ENCODE measurements around the gene CASTOR2. TPM values are rescaled to one million over a fixed set of nuclear protein-coding genes. Genes with fewer than 3 reads are reported as not detected.

CASTOR2 gene
- total RNA-seq, 4 donors from 2014 or later, result 4.5 to 12.5 (median 7.4) TPM

DNA sequence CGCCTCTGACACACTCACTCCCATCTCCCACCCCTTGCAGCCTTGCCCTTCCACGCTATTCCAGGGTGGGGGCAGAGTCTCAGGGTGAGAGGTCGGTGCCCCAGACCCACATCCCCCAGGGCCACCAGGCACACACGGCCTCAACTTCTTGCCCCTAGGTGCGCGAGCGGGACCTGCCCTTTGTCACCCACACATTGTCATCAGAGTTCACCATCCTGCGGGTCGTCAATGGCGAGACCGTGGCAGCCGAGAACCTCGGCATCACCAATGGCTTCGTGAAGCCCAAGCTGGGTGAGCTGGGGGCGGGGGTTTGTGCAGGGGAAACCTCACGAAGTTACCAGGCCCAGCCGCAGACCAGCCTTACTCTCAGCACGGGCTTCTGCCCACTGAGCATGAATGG is 53.3 kb downstream of the CASTOR2 start:
- 98% methylated on average over 18 of the region's 18 CpGs; no CpG with 5 or more reads in 1 of the 2 donors for whole genome bisulfite sequencing, 2 donors (ENCODE audit: low coverage in 1 of 2)
- in situ Hi-C loops (cut with MboI; ENCODE audit: low pct_ligation_motif_present in 1 of 4, low pct_unique_long_range_greater_than_20kb in 1 of 4, low sequenced_read_pairs in 3 of 4), result no loop called here
- Histone ChIP-seq H3K4me1 (no peaks in the 10 kb centered on the region), H3K36me3 (no peaks in the 10 kb centered on the region), H3K4me3 (no peak overlapping the region), H3K27me3 (no peaks in the 10 kb centered on the region), H3K9me3 (no peaks in the 10 kb centered on the region), H3K27ac (no peak overlapping the region)
- intact Hi-C loops (cut with DNase I; ENCODE audit: low total_unique reads), result no loop called here
- DNase-seq, result no peak
- TF ChIP-seq POLR2A (IDR thresholded peaks at IDR 0.05) (no peak), EP300 (IDR thresholded peaks at IDR 0.05; ENCODE audit: low read depth) (no peak), POLR2AphosphoS5 (IDR thresholded peaks at IDR 0.05) (no peak)
- TF ChIP-seq, protein P1, sequence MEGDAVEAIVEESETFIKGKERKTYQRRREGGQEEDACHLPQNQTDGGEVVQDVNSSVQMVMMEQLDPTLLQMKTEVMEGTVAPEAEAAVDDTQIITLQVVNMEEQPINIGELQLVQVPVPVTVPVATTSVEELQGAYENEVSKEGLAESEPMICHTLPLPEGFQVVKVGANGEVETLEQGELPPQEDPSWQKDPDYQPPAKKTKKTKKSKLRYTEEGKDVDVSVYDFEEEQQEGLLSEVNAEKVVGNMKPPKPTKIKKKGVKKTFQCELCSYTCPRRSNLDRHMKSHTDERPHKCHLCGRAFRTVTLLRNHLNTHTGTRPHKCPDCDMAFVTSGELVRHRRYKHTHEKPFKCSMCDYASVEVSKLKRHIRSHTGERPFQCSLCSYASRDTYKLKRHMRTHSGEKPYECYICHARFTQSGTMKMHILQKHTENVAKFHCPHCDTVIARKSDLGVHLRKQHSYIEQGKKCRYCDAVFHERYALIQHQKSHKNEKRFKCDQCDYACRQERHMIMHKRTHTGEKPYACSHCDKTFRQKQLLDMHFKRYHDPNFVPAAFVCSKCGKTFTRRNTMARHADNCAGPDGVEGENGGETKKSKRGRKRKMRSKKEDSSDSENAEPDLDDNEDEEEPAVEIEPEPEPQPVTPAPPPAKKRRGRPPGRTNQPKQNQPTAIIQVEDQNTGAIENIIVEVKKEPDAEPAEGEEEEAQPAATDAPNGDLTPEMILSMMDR (IDR thresholded peaks at IDR 0.05), result no peak

GRCh38 chr7:75018570-75019364 is 54.3 kb downstream of the CASTOR2 start:
- intact Hi-C loops (cut with DNase I; ENCODE audit: low total_unique reads) (no loop called here), in situ Hi-C loops (cut with MboI; ENCODE audit: low pct_ligation_motif_present in 1 of 4, low pct_unique_long_range_greater_than_20kb in 1 of 4, low sequenced_read_pairs in 3 of 4) (no loop called here)
- Histone ChIP-seq H3K36me3 (no peaks in the 10 kb centered on the region), H3K4me3 (no peak overlapping the region), H3K4me1 (no peaks in the 10 kb centered on the region), H3K27ac (no peak overlapping the region), H3K27me3 (no peaks in the 10 kb centered on the region), H3K9me3 (no peaks in the 10 kb centered on the region)
- DNase-seq, result no peak
- 95% methylated on average over 9 of the region's 12 CpGs; no CpG with 5 or more reads in 1 of the 2 donors for WGBS, 2 donors (ENCODE audit: low coverage in 1 of 2)
- TF ChIP-seq, protein P1 (IDR thresholded peaks at IDR 0.05), result no peak
- TF ChIP-seq POLR2AphosphoS5 (IDR thresholded peaks at IDR 0.05), result no peak

GRCh38 chr7:75019800-75020199 is 55.3 kb downstream of the CASTOR2 start:
- H3K4me3 ChIP-seq, result no peak overlapping the region
- H3K27me3 ChIP-seq, result no peaks in the 10 kb centered on the region
- 99% methylated on average over 9 of the region's 14 CpGs; no CpG with 5 or more reads in 1 of the 2 donors for WGBS, 2 donors (ENCODE audit: low coverage in 1 of 2)
- no peak overlapping the region for H3K27ac ChIP-seq
- in situ Hi-C loops (cut with MboI; ENCODE audit: low pct_ligation_motif_present in 1 of 4, low pct_unique_long_range_greater_than_20kb in 1 of 4, low sequenced_read_pairs in 3 of 4), result no loop called here
- no peak for TF ChIP-seq POLR2AphosphoS5 (IDR thresholded peaks at IDR 0.05)
- TF ChIP-seq POLR2A (IDR thresholded peaks at IDR 0.05), result no peak
- TF ChIP-seq, protein P1 (IDR thresholded peaks at IDR 0.05), result no peak
- no peak for TF ChIP-seq EP300 (IDR thresholded peaks at IDR 0.05; ENCODE audit: low read depth)
- no peaks in the 10 kb centered on the region for H3K4me1 ChIP-seq
- no peaks in the 10 kb centered on the region for H3K36me3 ChIP-seq
- H3K9me3 ChIP-seq, result no peaks in the 10 kb centered on the region
- intact Hi-C loops (cut with DNase I; ENCODE audit: low total_unique reads), result no loop called here
- no peak for DNase-seq

DNA sequence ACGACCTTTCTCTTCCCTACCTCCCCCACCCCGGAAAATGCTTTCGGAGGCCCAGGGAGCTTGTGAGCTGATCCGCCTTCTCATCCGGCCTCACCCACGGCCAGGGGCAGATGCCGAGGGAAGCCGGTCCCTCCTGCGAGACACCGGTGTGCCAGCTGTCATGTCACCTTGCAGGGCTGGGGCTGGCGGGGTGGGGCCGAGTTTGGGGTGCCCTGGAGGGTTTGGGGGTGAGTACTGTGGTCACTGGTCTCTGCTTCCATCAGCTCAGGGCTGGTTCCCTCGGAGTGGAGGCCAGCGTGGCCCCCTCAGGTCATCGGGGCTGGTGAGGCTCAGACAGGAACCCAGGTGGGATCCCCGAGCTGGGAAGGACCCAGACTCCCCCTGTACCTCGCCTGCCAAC is 60.4 kb downstream of the CASTOR2 start:
- WGBS, 2 donors (ENCODE audit: low coverage in 1 of 2), result 89% methylated on average over 13 of the region's 17 CpGs; no CpG with 5 or more reads in 1 of the 2 donors
- Histone ChIP-seq H3K27me3 (no peaks in the 10 kb centered on the region), H3K4me3 (no peak overlapping the region), H3K36me3 (no peaks in the 10 kb centered on the region), H3K27ac (no peak overlapping the region), H3K4me1 (no peaks in the 10 kb centered on the region), H3K9me3 (no peaks in the 10 kb centered on the region)
- in situ Hi-C loops (cut with MboI; ENCODE audit: low pct_ligation_motif_present in 1 of 4, low pct_unique_long_range_greater_than_20kb in 1 of 4, low sequenced_read_pairs in 3 of 4), result loop anchor here in 1 of 4 donors (25.0 kb wide), 1 partner anchor 613 kb away; no protein-coding TSS in a partner anchor
- intact Hi-C loops (cut with DNase I; ENCODE audit: low total_unique reads), result no loop called here
- TF ChIP-seq EP300 (IDR thresholded peaks at IDR 0.05; ENCODE audit: low read depth) (no peak), POLR2A (IDR thresholded peaks at IDR 0.05) (no peak), POLR2AphosphoS5 (IDR thresholded peaks at IDR 0.05) (no peak)
- TF ChIP-seq, protein P1 (IDR thresholded peaks at IDR 0.05), result no peak
- DNase-seq, result no peak

All from transverse colon (tissue), 4 donors.